Large intestine (tissue), 3 donors: Measurements from ENCODE around the gene STRBP. TPM values are rescaled to one million over a fixed set of nuclear protein-coding genes. Genes with fewer than 3 reads are reported as not detected.
A peak's percentile ranks its signal among the peaks of the same experiment; 100 is the strongest.

Experiments used
- DNase-seq, 2 donors: peaks; one replicate each; pipeline versions ENCODE4 v3.0.0 to v3.0.0-alpha.2; 2013
- H3K27ac ChIP-seq: one replicate; pipeline ENCODE4 v1.5.1; 2013; ENCODE audit warnings: low read length
- H3K27me3 ChIP-seq: 2 replicates; pipeline ENCODE4 v1.6.1; 2013; ENCODE audit warnings: low read length; ENCODE audit not compliant: control insufficient read depth, insufficient read depth
- H3K36me3 ChIP-seq: 2 replicates; pipeline ENCODE4 v1.6.1; 2013; ENCODE audit warnings: low read length; ENCODE audit not compliant: control insufficient read depth, insufficient read depth
- H3K4me1 ChIP-seq: one replicate; pipeline ENCODE4 v1.6.1; 2013; ENCODE audit warnings: low read length; ENCODE audit not compliant: control insufficient read depth, insufficient read depth
- H3K4me3 ChIP-seq: one replicate; pipeline ENCODE4 v1.5.1; 2013; ENCODE audit warnings: low read length
- H3K9me3 ChIP-seq: one replicate; pipeline ENCODE4 v1.6.1; 2013; ENCODE audit warnings: mild to moderate bottlenecking, low read depth, low read length, moderate library complexity; ENCODE audit not compliant: control insufficient read depth
- WGBS: methylation state at CpG from one replicate; pipeline ENCODE4 v1.1.5; 2013; ENCODE audit warnings: low lambda C conversion rate; ENCODE audit not compliant: insufficient coverage; 5-methylcytosine and 5-hydroxymethylcytosine counted together
- polyA plus RNA-seq: library from polyadenylated mRNA; unstranded; fragments of 120-200 nt; gene quantifications from one replicate; pipeline ENCODE4 v1.2.1, GENCODE V29; 2013

The STRBP gene
- polyA plus RNA-seq, 1 donor = 29.1 TPM

- no peak for DNase-seq
- H3K4me1 ChIP-seq = no peaks in the 10 kb centered on the region
- H3K9me3 ChIP-seq = no peaks in the 10 kb centered on the region
- no peaks in the 10 kb centered on the region for H3K27me3 ChIP-seq
- 98% methylated on average over 3 of the region's 5 CpGs for WGBS
- no peak overlapping the region for H3K4me3 ChIP-seq
- H3K27ac ChIP-seq = no peak overlapping the region
- peaks cover 12% of the 10 kb centered on the region for H3K36me3 ChIP-seq
Observed at GRCh38 chr9:123150708-123151503, 117.5 kb downstream of the STRBP start.

DNA sequence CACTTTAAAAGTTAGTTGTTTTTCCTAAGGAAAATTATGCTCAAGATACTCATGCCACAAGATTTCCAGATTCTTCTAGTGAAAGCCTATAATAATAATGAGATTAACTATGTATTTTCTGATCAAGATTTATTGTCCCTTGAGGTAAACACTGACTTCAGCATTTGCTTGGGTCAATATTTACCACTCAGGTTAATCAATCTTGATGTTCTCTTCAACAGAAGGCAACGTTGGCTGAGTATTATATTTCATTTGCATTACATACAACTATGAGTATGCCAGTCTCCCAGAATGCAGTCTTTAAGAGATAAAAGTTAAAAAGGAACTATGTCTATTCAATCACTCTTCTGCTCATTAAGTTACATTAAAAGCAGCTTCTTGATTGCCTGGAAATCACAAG is 119.3 kb downstream of the STRBP start:
- Histone ChIP-seq H3K4me1 (no peaks in the 10 kb centered on the region), H3K27me3 (no peaks in the 10 kb centered on the region), H3K9me3 (no peaks in the 10 kb centered on the region), H3K4me3 (no peak overlapping the region), H3K36me3 (peaks cover 12% of the 10 kb centered on the region), H3K27ac (no peak overlapping the region)
- no peak for DNase-seq
- WGBS = no CpG with 5 or more reads among the region's 1 CpG

- no peaks in the 10 kb centered on the region for H3K4me1 ChIP-seq
- H3K4me3 ChIP-seq = no peak overlapping the region
- peaks cover 14% of the 10 kb centered on the region for H3K36me3 ChIP-seq
- no peaks in the 10 kb centered on the region for H3K27me3 ChIP-seq
- WGBS = no CpG with 5 or more reads among the region's 2 CpGs
- H3K9me3 ChIP-seq = no peaks in the 10 kb centered on the region
- no peak for DNase-seq
- H3K27ac ChIP-seq = no peak overlapping the region
Observed at GRCh38 chr9:123138163-123138562, 130.2 kb downstream of the STRBP start.

DNA sequence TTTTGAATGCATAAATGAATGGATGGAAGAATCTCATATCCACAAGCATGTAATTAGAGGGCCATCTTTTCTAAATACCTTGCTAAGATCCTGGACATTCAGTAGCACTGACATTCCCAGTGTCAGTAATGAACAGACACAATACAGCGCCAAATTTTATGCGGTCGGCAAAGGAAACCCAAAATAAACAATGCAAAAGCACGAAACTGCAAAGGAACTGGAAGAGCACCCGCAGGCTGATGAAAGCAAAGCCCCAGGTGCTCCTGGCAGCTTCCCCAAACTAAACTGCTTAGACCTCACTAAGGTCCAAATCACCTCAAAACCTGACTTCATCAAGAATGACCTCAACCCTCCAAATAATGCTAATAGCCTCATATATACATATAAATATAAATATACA is 133.0 kb downstream of the STRBP start:
- no peak for DNase-seq
- H3K4me3 ChIP-seq = no peak overlapping the region
- 96% methylated on average over 3 of the region's 5 CpGs for WGBS

GRCh38 chr9:123132696-123133095 is 135.7 kb downstream of the STRBP start:
- Histone ChIP-seq H3K9me3 (no peaks in the 10 kb centered on the region), H3K4me3 (no peak overlapping the region), H3K27me3 (no peaks in the 10 kb centered on the region), H3K36me3 (peaks cover 36% of the 10 kb centered on the region), H3K27ac (no peak overlapping the region), H3K4me1 (no peaks in the 10 kb centered on the region)
- DNase-seq = no peak
- 93% methylated on average over 3 of the region's 6 CpGs for whole genome bisulfite sequencing

More for the DNA sequence above, 133.0 kb downstream of the STRBP start:
- Histone ChIP-seq H3K36me3 (peaks cover 23% of the 10 kb centered on the region), H3K4me1 (no peaks in the 10 kb centered on the region), H3K27me3 (no peaks in the 10 kb centered on the region), H3K9me3 (no peaks in the 10 kb centered on the region), H3K27ac (no peak overlapping the region)

- no peaks in the 10 kb centered on the region for H3K9me3 ChIP-seq
- H3K36me3 ChIP-seq = peaks cover 36% of the 10 kb centered on the region
- H3K4me1 ChIP-seq = no peaks in the 10 kb centered on the region
- no peak for DNase-seq
- H3K27me3 ChIP-seq = no peaks in the 10 kb centered on the region
- H3K27ac ChIP-seq = no peak overlapping the region
- H3K4me3 ChIP-seq = no peak overlapping the region
Observed at GRCh38 chr9:123131993-123132392, 136.4 kb downstream of the STRBP start.

DNA sequence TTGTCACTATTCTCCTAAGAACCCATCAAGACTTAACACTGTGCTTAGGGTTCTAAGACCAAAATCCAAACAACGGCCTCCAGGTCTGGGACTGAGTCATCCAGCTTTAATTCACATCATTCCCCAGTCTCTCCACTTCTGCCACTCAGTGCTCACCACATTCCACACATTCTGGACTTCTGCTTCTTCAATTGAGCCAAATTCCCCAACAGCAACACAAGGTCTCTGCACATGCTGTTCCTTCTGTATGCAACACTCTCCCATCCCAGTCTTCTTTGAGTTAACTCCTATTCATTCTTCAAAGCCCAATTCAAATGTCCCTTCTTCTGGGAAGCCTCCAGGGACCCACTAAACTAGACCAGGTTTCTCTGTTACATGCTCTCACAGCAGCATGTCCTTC is 137.1 kb downstream of the STRBP start:
- no peaks in the 10 kb centered on the region for H3K4me1 ChIP-seq
- H3K9me3 ChIP-seq = no peaks in the 10 kb centered on the region
- no peak for DNase-seq
- no peak overlapping the region for H3K27ac ChIP-seq
- no peaks in the 10 kb centered on the region for H3K27me3 ChIP-seq
- WGBS = no CpG with 5 or more reads among the region's 1 CpG
- no peak overlapping the region for H3K4me3 ChIP-seq
- H3K36me3 ChIP-seq = peaks cover 37% of the 10 kb centered on the region

DNA sequence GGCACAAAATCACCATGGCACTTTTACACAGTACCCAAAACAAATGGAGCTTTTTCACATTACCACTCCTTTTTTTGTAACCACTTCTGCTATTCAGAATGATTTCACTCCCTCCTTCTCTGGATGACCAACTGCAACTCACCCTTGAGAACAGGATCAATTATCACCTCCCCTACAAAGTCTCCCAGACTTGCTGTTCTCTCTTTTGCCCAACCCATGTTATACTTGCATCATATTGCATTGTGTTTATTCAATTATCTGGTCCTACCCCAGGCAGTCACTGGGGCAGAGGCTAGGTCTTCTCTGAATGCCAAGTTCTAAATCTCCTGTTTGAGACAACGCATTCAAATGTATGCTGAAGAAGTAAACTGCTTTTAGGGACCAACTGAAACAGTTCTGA is 139.0 kb downstream of the STRBP start:
- WGBS = no CpG with 5 or more reads among the region's 1 CpG
- no peak for DNase-seq
- no peaks in the 10 kb centered on the region for H3K9me3 ChIP-seq
- peaks cover 30% of the 10 kb centered on the region for H3K36me3 ChIP-seq
- no peak overlapping the region for H3K4me3 ChIP-seq
- H3K4me1 ChIP-seq = no peaks in the 10 kb centered on the region
- no peak overlapping the region for H3K27ac ChIP-seq
- H3K27me3 ChIP-seq = no peaks in the 10 kb centered on the region

GRCh38 chr9:123128591-123128990 is 139.8 kb downstream of the STRBP start:
- Histone ChIP-seq H3K36me3 (peaks cover 33% of the 10 kb centered on the region), H3K27ac (no peak overlapping the region), H3K4me1 (no peaks in the 10 kb centered on the region), H3K4me3 (no peak overlapping the region), H3K27me3 (no peaks in the 10 kb centered on the region), H3K9me3 (no peaks in the 10 kb centered on the region)
- no CpG with 5 or more reads among the region's 4 CpGs for WGBS
- no peak for DNase-seq

DNA sequence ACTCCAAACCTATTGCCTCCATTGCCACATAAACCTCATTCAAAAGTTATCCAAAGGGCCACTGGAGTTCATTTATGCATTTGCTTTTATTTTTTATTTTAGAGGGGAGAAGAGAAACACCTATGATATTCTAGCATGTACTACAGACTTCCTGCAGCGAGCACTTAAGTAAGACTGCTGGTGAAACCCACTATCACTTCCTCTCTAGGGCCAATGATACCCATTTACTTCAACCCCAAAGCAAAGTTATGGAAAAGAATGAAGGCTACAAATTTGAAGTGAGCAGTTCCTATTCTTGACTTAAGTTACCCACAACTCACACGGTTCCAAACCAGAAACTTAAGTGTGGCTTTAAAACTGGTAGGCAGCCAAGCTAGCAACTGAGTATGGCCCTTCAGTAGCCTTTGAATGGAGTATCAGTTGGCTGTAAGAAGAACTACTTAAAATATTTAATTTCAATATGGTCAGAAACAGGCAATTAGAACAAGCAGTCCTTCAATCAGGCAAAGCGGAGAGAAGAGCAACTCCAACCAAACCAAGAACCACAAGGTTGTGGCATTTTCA is 140.8 kb downstream of the STRBP start:
- Histone ChIP-seq H3K4me1 (no peaks in the 10 kb centered on the region), H3K36me3 (peaks cover 30% of the 10 kb centered on the region)
- WGBS = 100% methylated on average over 1 of the region's 3 CpGs

GRCh38 chr9:123121457-123121856 is 146.9 kb downstream of the STRBP start:
- no peaks in the 10 kb centered on the region for H3K9me3 ChIP-seq
- no peaks in the 10 kb centered on the region for H3K27me3 ChIP-seq
- no peak overlapping the region for H3K4me3 ChIP-seq
- peaks cover 7% of the 10 kb centered on the region for H3K36me3 ChIP-seq
- DNase-seq = peak; percentile 48 to 79
- 22% methylated on average over 2 of the region's 3 CpGs for WGBS
- peaks cover 9% of the 10 kb centered on the region for H3K4me1 ChIP-seq
- peak overlapping the region; percentile 48 for H3K27ac ChIP-seq

More for the DNA sequence above, 140.8 kb downstream of the STRBP start:
- H3K9me3 ChIP-seq = no peaks in the 10 kb centered on the region
- no peak for DNase-seq
- H3K27ac ChIP-seq = no peak overlapping the region
- no peak overlapping the region for H3K4me3 ChIP-seq
- no peaks in the 10 kb centered on the region for H3K27me3 ChIP-seq
